ENCODE measurements around the gene INHBA. TPM values are rescaled to one million over a fixed set of nuclear protein-coding genes. Genes with fewer than 3 reads are reported as not detected.

INHBA gene
- total and polyA plus RNA-seq, 2 experiments from 2014 or later, result 0.94 to 1.3 TPM

DNA sequence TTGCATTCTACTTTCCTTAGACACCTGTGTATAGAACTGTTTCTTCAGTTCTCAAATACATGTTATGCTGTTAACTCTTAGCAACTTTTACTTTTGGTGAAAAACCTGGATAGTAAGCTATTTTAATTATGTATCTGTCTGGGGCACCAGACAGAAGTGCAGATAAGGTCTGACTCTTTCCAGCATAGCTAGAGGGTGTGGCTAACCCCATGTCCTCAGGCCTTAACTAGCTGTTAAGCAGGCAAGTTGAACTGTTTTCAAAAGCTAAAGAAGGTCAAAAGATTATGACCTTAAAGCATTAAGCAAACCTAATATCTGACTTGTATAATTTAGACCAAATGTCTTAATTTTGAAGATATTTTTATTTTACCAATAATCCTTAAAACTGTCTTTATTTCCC lies 45.1 kb upstream of the INHBA start:
- Histone ChIP-seq H3K36me3 (ENCODE audit: insufficient read depth) (0 out of 2 replicates have a peak, but pooled peaks cover 1% of the 10 kb centered on the region), H3K4me2 (no peak overlapping the region), H3F3A (replicated peaks; ENCODE audit: low read depth) (no peaks in the 10 kb centered on the region), H3K4me1 (ENCODE audit: insufficient read depth) (0 out of 2 replicates have a peak, but pooled peaks cover 5% of the 10 kb centered on the region), H3K4me3 (no peak overlapping the region), H3K9me2 (ENCODE audit: insufficient read depth) (peaks cover 19% of the 10 kb centered on the region), H4K20me1 (replicated peaks; ENCODE audit: insufficient read depth) (no peaks in the 10 kb centered on the region), H3K79me2 (replicated peaks; ENCODE audit: insufficient read depth) (no peaks in the 10 kb centered on the region), H3K27ac (ENCODE audit: low read depth) (no peak overlapping the region), H2AFZ (no peak overlapping the region), H3K27me3 (ENCODE audit: insufficient read depth) (no peaks in the 10 kb centered on the region)
- Mint-ChIP-seq H3K36me3 (ENCODE audit: low read depth) (peaks cover 19% of the 10 kb centered on the region), H3K4me1 (peaks cover 14% of the 10 kb centered on the region), H3K9me3 (peaks cover 26% of the 10 kb centered on the region), H3K27me3 (ENCODE audit: insufficient read depth, low read depth, poor library complexity) (peaks cover 1% of the 10 kb centered on the region), H3K27ac (no peak overlapping the region), H3K4me3 (no peak overlapping the region)
- no peak for ATAC-seq
- TF ChIP-seq CREB1 (CRISPR knock-in tag; IDR thresholded peaks at IDR 0.05; ENCODE audit: low read depth), result no peak
- TF ChIP-seq NANOG (IDR thresholded peaks at IDR 0.05; ENCODE audit: borderline replicate concordance), result no peak
- no peak for TF ChIP-seq EZH2phosphoT487 (IDR thresholded peaks at IDR 0.05; ENCODE audit: unreplicated experiment)
- no peak for TF ChIP-seq STAT1 (IDR thresholded peaks at IDR 0.05; ENCODE audit: unreplicated experiment)
- TF ChIP-seq POLR2AphosphoS5 (IDR thresholded peaks at IDR 0.05; ENCODE audit: low read depth), result no peak
- TF ChIP-seq CTCF (conservative IDR thresholded peaks at IDR 0.05; ENCODE audit: low read depth in 2 of 2), result no peak
- no peak for TF ChIP-seq JUNB (IDR thresholded peaks at IDR 0.05; ENCODE audit: unreplicated experiment)
- TF ChIP-seq ZNF114 (CRISPR knock-in tag; IDR thresholded peaks at IDR 0.05), result no peak
- TF ChIP-seq ZNF331 (CRISPR knock-in tag; IDR thresholded peaks at IDR 0.05; ENCODE audit: low read depth), result no peak
- TF ChIP-seq, protein P1, sequence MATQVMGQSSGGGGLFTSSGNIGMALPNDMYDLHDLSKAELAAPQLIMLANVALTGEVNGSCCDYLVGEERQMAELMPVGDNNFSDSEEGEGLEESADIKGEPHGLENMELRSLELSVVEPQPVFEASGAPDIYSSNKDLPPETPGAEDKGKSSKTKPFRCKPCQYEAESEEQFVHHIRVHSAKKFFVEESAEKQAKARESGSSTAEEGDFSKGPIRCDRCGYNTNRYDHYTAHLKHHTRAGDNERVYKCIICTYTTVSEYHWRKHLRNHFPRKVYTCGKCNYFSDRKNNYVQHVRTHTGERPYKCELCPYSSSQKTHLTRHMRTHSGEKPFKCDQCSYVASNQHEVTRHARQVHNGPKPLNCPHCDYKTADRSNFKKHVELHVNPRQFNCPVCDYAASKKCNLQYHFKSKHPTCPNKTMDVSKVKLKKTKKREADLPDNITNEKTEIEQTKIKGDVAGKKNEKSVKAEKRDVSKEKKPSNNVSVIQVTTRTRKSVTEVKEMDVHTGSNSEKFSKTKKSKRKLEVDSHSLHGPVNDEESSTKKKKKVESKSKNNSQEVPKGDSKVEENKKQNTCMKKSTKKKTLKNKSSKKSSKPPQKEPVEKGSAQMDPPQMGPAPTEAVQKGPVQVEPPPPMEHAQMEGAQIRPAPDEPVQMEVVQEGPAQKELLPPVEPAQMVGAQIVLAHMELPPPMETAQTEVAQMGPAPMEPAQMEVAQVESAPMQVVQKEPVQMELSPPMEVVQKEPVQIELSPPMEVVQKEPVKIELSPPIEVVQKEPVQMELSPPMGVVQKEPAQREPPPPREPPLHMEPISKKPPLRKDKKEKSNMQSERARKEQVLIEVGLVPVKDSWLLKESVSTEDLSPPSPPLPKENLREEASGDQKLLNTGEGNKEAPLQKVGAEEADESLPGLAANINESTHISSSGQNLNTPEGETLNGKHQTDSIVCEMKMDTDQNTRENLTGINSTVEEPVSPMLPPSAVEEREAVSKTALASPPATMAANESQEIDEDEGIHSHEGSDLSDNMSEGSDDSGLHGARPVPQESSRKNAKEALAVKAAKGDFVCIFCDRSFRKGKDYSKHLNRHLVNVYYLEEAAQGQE (IDR thresholded peaks at IDR 0.05; ENCODE audit: unreplicated experiment), result no peak
- TF ChIP-seq ZNF462 (CRISPR knock-in tag; IDR thresholded peaks at IDR 0.05), result no peak
- no peak for TF ChIP-seq ETS1 (IDR thresholded peaks at IDR 0.05)
- TF ChIP-seq EZH2 (IDR thresholded peaks at IDR 0.05; ENCODE audit: low read depth, unreplicated experiment), result no peak
- DNase-seq (ENCODE audit: low spot score), result no peak
